ENCODE results near the gene NCAPD3.

NCAPD3 gene

GRCh38 chr11:134158023-134158422 is 65.7 kb downstream of the NCAPD3 start:
- H3K27ac ChIP-seq (ENCODE audit: low read depth, low read length), result no peak overlapping the region
- no peaks in the 10 kb centered on the region; the same call in 1 of the 2 replicates for H4K20me1 ChIP-seq (ENCODE audit: control insufficient read depth, insufficient read depth, low read depth, low read length)
- no peaks in the 10 kb centered on the region for H3K27me3 ChIP-seq (ENCODE audit: control insufficient read depth, low read length)
- no peak overlapping the region for H3K4me2 ChIP-seq (ENCODE audit: low read length)
- H3K36me3 ChIP-seq (ENCODE audit: control insufficient read depth, low read length), result peaks cover 93% of the 10 kb centered on the region
- no peaks in the 10 kb centered on the region for H3K9me3 ChIP-seq (ENCODE audit: control insufficient read depth, insufficient read depth, low read length)
- TF ChIP-seq CTCF (IDR thresholded peaks at IDR 0.05; ENCODE audit: low read depth, low read length, poor library complexity, severe bottlenecking) (no peak), EZH2phosphoT487 (IDR thresholded peaks at IDR 0.05; ENCODE audit: borderline replicate concordance, low read length) (no peak)
- H3F3A ChIP-seq (ENCODE audit: control insufficient read depth, insufficient read depth), result no peaks in the 10 kb centered on the region
- H3K4me1 ChIP-seq (ENCODE audit: control insufficient read depth, low read length), result no peaks in the 10 kb centered on the region
- no peaks in the 10 kb centered on the region for H3K9me2 ChIP-seq (replicated peaks; ENCODE audit: control insufficient read depth, low read length)
- H3K4me3 ChIP-seq (ENCODE audit: low read length), result no peak overlapping the region
- no peaks in the 10 kb centered on the region for H3K79me2 ChIP-seq (ENCODE audit: control insufficient read depth, low read length)

- H3K79me2 ChIP-seq (ENCODE audit: control insufficient read depth, low read length), result no peaks in the 10 kb centered on the region
- no peak for TF ChIP-seq EZH2phosphoT487 (IDR thresholded peaks at IDR 0.05; ENCODE audit: borderline replicate concordance, low read length)
- TF ChIP-seq CTCF (IDR thresholded peaks at IDR 0.05; ENCODE audit: low read depth, low read length, poor library complexity, severe bottlenecking), result no peak
- no peak overlapping the region for H3K4me2 ChIP-seq (ENCODE audit: low read length)
- peaks cover 93% of the 10 kb centered on the region for H3K36me3 ChIP-seq (ENCODE audit: control insufficient read depth, low read length)
- H3K9me3 ChIP-seq (ENCODE audit: control insufficient read depth, insufficient read depth, low read length), result no peaks in the 10 kb centered on the region
- H3K27ac ChIP-seq (ENCODE audit: low read depth, low read length), result no peak overlapping the region
- H3K9me2 ChIP-seq (replicated peaks; ENCODE audit: control insufficient read depth, low read length), result no peaks in the 10 kb centered on the region
- no peaks in the 10 kb centered on the region for H3K4me1 ChIP-seq (ENCODE audit: control insufficient read depth, low read length)
- H4K20me1 ChIP-seq (ENCODE audit: control insufficient read depth, insufficient read depth, low read depth, low read length), result no peaks in the 10 kb centered on the region; the same call in 1 of the 2 replicates
- H3K4me3 ChIP-seq (ENCODE audit: low read length), result no peak overlapping the region
- H3K27me3 ChIP-seq (ENCODE audit: control insufficient read depth, low read length), result no peaks in the 10 kb centered on the region
- H3F3A ChIP-seq (ENCODE audit: control insufficient read depth, insufficient read depth), result no peaks in the 10 kb centered on the region
These were observed 66.3 kb downstream of the NCAPD3 start for GRCh38 chr11:134157451-134157850.

- no peaks in the 10 kb centered on the region for H3F3A ChIP-seq (ENCODE audit: control insufficient read depth, insufficient read depth)
- no peaks in the 10 kb centered on the region for H3K9me3 ChIP-seq (ENCODE audit: control insufficient read depth, insufficient read depth, low read length)
- no peak overlapping the region for H3K4me3 ChIP-seq (ENCODE audit: low read length)
- no peaks in the 10 kb centered on the region; the same call in 1 of the 2 replicates for H4K20me1 ChIP-seq (ENCODE audit: control insufficient read depth, insufficient read depth, low read depth, low read length)
- H3K4me2 ChIP-seq (ENCODE audit: low read length), result no peak overlapping the region
- no peaks in the 10 kb centered on the region for H3K4me1 ChIP-seq (ENCODE audit: control insufficient read depth, low read length)
- peaks cover 89% of the 10 kb centered on the region for H3K36me3 ChIP-seq (ENCODE audit: control insufficient read depth, low read length)
- H3K9me2 ChIP-seq (replicated peaks; ENCODE audit: control insufficient read depth, low read length), result no peaks in the 10 kb centered on the region
- H3K79me2 ChIP-seq (ENCODE audit: control insufficient read depth, low read length), result no peaks in the 10 kb centered on the region
- no peak overlapping the region for H3K27ac ChIP-seq (ENCODE audit: low read depth, low read length)
- no peak for TF ChIP-seq CTCF (IDR thresholded peaks at IDR 0.05; ENCODE audit: low read depth, low read length, poor library complexity, severe bottlenecking)
- TF ChIP-seq EZH2phosphoT487 (IDR thresholded peaks at IDR 0.05; ENCODE audit: borderline replicate concordance, low read length), result no peak
- no peaks in the 10 kb centered on the region for H3K27me3 ChIP-seq (ENCODE audit: control insufficient read depth, low read length)
These were observed 67.6 kb downstream of the NCAPD3 start for GRCh38 chr11:134155946-134156865.

Data from DOHH2 (cell line).